Vagina (tissue), 2 donors: ENCODE data around the gene HCN3.

Experiments
- POLR2A ChIP-seq, 2 donors: fragments of 450-650 bp; IDR thresholded peaks; one replicate each; pipeline ENCODE4 v1.6.1; 2017; ENCODE audit warnings: antibody characterized with exemption in 2 of 2, mild to moderate bottlenecking in 2 of 2, moderate library complexity in 2 of 2
- POLR2AphosphoS5 ChIP-seq, 2 donors: sonication (generic); formaldehyde crosslinking; IDR thresholded peaks; one replicate each; pipeline ENCODE4 v1.9.0; 2017; ENCODE audit warnings: antibody characterized with exemption in 2 of 2, mild to moderate bottlenecking in 2 of 2, low read depth in 1 of 2; ENCODE audit not compliant: insufficient read depth in 1 of 2
- TF ChIP-seq, protein P1 (sequence below), 3 experiments: fragments of 450-650 bp in 2 of 3; fragments of 200-600 bp in 1 of 3; sonication (generic) in 1 of 3; IDR thresholded peaks; one replicate each; pipeline ENCODE4 v1.5.1; 2017 to 2019; ENCODE audit warnings: antibody characterized with exemption in 3 of 3, mild to moderate bottlenecking in 2 of 3, moderate library complexity in 2 of 3

DNA sequence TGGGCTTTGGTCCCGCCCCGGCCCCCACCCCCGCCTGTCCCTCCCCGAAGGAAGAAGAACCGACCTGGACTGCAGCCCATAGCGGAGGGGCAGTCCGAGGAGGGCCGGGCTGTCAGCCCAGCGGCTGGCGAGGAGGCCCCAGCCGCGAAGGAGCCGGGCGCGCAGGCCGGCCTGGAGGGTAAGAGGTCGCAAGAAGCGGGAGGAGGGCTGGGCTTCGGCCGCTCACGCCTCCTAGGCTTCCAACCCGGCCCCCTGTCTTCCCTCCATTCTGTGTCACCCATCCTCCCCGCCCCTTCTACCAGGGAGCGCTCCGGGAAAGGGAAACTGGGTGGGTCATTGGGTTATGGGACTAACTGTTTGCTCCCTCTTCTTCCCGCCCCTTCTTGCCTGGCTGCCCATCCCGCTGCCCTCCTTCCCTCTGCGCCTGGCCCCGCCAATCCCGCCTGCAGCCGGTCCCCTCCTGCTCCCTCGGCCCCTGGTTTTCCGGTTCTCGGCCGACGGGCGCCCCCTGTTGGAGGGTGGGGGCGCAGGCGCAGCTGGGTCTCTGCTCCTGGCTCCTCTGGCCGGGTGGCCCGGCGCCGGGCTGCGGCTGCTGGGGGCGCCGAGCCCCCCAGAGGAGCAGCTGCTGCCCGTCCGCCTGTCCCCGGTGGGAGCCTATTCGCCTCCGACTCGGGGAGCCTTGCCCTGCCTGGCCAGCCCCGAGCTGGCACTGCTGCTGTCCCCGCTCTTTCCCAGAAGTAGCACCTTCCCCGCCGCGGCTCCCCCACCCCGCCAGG, 45.9 kb downstream of the HCN3 start:
- TF ChIP-seq, protein P1, sequence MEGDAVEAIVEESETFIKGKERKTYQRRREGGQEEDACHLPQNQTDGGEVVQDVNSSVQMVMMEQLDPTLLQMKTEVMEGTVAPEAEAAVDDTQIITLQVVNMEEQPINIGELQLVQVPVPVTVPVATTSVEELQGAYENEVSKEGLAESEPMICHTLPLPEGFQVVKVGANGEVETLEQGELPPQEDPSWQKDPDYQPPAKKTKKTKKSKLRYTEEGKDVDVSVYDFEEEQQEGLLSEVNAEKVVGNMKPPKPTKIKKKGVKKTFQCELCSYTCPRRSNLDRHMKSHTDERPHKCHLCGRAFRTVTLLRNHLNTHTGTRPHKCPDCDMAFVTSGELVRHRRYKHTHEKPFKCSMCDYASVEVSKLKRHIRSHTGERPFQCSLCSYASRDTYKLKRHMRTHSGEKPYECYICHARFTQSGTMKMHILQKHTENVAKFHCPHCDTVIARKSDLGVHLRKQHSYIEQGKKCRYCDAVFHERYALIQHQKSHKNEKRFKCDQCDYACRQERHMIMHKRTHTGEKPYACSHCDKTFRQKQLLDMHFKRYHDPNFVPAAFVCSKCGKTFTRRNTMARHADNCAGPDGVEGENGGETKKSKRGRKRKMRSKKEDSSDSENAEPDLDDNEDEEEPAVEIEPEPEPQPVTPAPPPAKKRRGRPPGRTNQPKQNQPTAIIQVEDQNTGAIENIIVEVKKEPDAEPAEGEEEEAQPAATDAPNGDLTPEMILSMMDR (IDR thresholded peaks at IDR 0.05): peak; percentile 90 to 97 (median 91)
- TF ChIP-seq POLR2AphosphoS5 (IDR thresholded peaks at IDR 0.05; ENCODE audit: insufficient read depth in 1 of 2, low read depth in 1 of 2) (peak; percentile 68 to 71), POLR2A (IDR thresholded peaks at IDR 0.05) (peak in 1 of 2 donors; percentile 11)
